ENCODE measurements around the gene HEPN1. TPM values are rescaled to one million over a fixed set of nuclear protein-coding genes. Genes with fewer than 3 reads are reported as not detected.

Gene HEPN1
- total and polyA plus RNA-seq, 2 donors (not counting 3 experiments of a cell fraction or from before 2014, with no cell fraction given): not detected

GRCh38 chr11:124920356-124920755 is 1.3 kb downstream of the HEPN1 start:
- H3K4me3 ChIP-seq (replicated peaks in 1 of 3; ENCODE audit: insufficient read depth in 1 of 3, low read depth in 1 of 3, low read length in 3 of 3): peak overlapping the region in 1 of 3 experiments; percentile 31

More at GRCh38 chr11:124920356-124920755, 1.3 kb downstream of the HEPN1 start:
- Histone ChIP-seq H3K79me2 (ENCODE audit: control insufficient read depth, insufficient read depth, low read length) (no peaks in the 10 kb centered on the region), H3K4me1 (ENCODE audit: control insufficient read depth, extremely low read depth, insufficient read depth, low read length) (peaks cover 14% of the 10 kb centered on the region), H3K9me1 (replicated peaks; ENCODE audit: control insufficient read depth, extremely low read depth, insufficient read depth, low read length) (no peaks in the 10 kb centered on the region), H3K27me3 (ENCODE audit: control insufficient read depth in 2 of 2, insufficient read depth in 2 of 2, low read length in 2 of 2) (no peaks in the 10 kb centered on the region), H3K9ac (replicated peaks; ENCODE audit: extremely low read depth, insufficient read depth, low read length) (peak overlapping the region; percentile 57), H3K9me3 (replicated peaks; ENCODE audit: control insufficient read depth, insufficient read depth, low read length) (no peaks in the 10 kb centered on the region), H3K4me2 (ENCODE audit: insufficient read depth, low read length) (peak overlapping the region; percentile 54), H3K27ac (ENCODE audit: insufficient read depth, low read depth, low read length) (peak overlapping the region; percentile 22), H4K20me1 (replicated peaks; ENCODE audit: control insufficient read depth, extremely low read depth, insufficient read depth, low read length) (no peaks in the 10 kb centered on the region), H3K36me3 (ENCODE audit: control insufficient read depth in 2 of 2, extremely low read depth in 1 of 2, insufficient read depth in 2 of 2, low read length in 2 of 2) (no peaks in the 10 kb centered on the region), H2AFZ (ENCODE audit: low read depth, low read length) (peak overlapping the region; percentile 86)
- intact Hi-C loops (cut with micrococcal nuclease): loop anchor here (1.0 to 2.0 kb wide), 3 partner anchors 21 to 44 kb away; partner anchors contain the start of gene CCDC15
- no peak for TF ChIP-seq MYC (IDR thresholded peaks at IDR 0.05; ENCODE audit: low read depth, low read length)
- TF ChIP-seq POLR2A (IDR thresholded peaks at IDR 0.05; ENCODE audit: low read depth, low read length): no peak
- TF ChIP-seq EZH2 (IDR thresholded peaks at IDR 0.05; ENCODE audit: borderline replicate concordance, low read depth, low read length, severe bottlenecking): no peak
- no peak for TF ChIP-seq CTCF (IDR thresholded peaks at IDR 0.05; ENCODE audit: extremely low read depth in 1 of 2, insufficient read depth in 1 of 2, low read depth in 1 of 2, low read length in 2 of 2)
- TF ChIP-seq GATA2 (IDR thresholded peaks at IDR 0.05; ENCODE audit: insufficient read depth, insufficient read length, low read depth, low read length): no peak
- TF ChIP-seq JUN (IDR thresholded peaks at IDR 0.05; ENCODE audit: borderline replicate concordance, insufficient read depth, insufficient read length, low read depth): no peak
- TF ChIP-seq, protein P1, sequence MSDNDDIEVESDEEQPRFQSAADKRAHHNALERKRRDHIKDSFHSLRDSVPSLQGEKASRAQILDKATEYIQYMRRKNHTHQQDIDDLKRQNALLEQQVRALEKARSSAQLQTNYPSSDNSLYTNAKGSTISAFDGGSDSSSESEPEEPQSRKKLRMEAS (IDR thresholded peaks at IDR 0.05; ENCODE audit: insufficient read depth, insufficient read length): no peak
- TF ChIP-seq FOS (IDR thresholded peaks at IDR 0.05; ENCODE audit: borderline replicate concordance, insufficient read depth, low read length): no peak
- TF ChIP-seq POLR2AphosphoS5 (IDR thresholded peaks at IDR 0.05; ENCODE audit: insufficient read depth, low read depth, low read length): no peak
- CTCF ChIA-PET: interaction anchor here (0.6 to 3.3 kb wide), 15 partner anchors 8 to 425 kb away, joined by 3 to 38 read pairs (median 4); partner anchors contain the start of genes CCDC15 and ROBO4
- no peak for FAIRE-seq
- no peak for DNase-seq (ENCODE audit: low read depth, low spot score)
- dilution Hi-C loops (cut with MboI; ENCODE audit: extremely low pct_ligation_motif_present, low sequenced_read_pairs): no loop called here
- POLR2A ChIA-PET: interaction anchor here (0.9 to 1.5 kb wide), 4 partner anchors 22 to 40 kb away, joined by 3 to 6 read pairs (median 4); no protein-coding TSS in a partner anchor
- BruUV-seq (replicated peaks): TSS peak; percentile 30

All from endothelial cell of umbilical vein (primary cell).